H9 (cell line): ENCODE results near the gene TRERF1. TPM values are rescaled to one million over a fixed set of nuclear protein-coding genes. Genes with fewer than 3 reads are reported as not detected.

Experiments
- DNase-seq: peaks from one replicate; pipeline ENCODE4 v3.0.0-alpha.2; 2017
- H2AFZ ChIP-seq: one replicate; pipeline ENCODE4 v1.6.1; 2013; ENCODE audit warnings: mild to moderate bottlenecking, low read length, control low read depth, moderate library complexity
- H2AK5ac ChIP-seq: 2 replicates; pipeline ENCODE4 v1.6.1; 2013; ENCODE audit warnings: low read length, control low read depth, mixed read lengths; ENCODE audit not compliant: insufficient read length
- H2BK120ac ChIP-seq: one replicate; pipeline ENCODE4 v1.6.1; 2013; ENCODE audit warnings: low read depth, mild to moderate bottlenecking, low read length, control low read depth, inconsistent platforms; ENCODE audit not compliant: poor library complexity, severe bottlenecking
- H2BK12ac ChIP-seq: 2 replicates; pipeline ENCODE4 v1.6.1; 2013; ENCODE audit warnings: low read length, control low read depth, mixed read lengths, low read depth; ENCODE audit not compliant: insufficient read length
- H2BK15ac ChIP-seq: 2 replicates; pipeline ENCODE4 v1.6.1; 2013; ENCODE audit warnings: low read depth, low read length, control low read depth
- H2BK20ac ChIP-seq: one replicate; pipeline ENCODE4 v1.6.1; 2013; ENCODE audit warnings: low read depth, mild to moderate bottlenecking, low read length, control low read depth, inconsistent platforms; ENCODE audit not compliant: poor library complexity, severe bottlenecking
- H2BK5ac ChIP-seq: 2 replicates; pipeline ENCODE4 v1.6.1; 2013; ENCODE audit warnings: low read length, control low read depth, mixed read lengths; ENCODE audit not compliant: insufficient read length
- H3K14ac ChIP-seq: 2 replicates; pipeline ENCODE4 v1.6.1; 2013; ENCODE audit warnings: low read length, control low read depth; ENCODE audit not compliant: insufficient read depth
- H3K18ac ChIP-seq: 2 replicates; pipeline ENCODE4 v1.6.1; 2013; ENCODE audit warnings: low read depth, mild to moderate bottlenecking, mixed read lengths, low read length, control low read depth; ENCODE audit not compliant: insufficient read length
- H3K23ac ChIP-seq: 2 replicates; pipeline ENCODE4 v1.6.1; 2013; ENCODE audit warnings: low read length, control low read depth, mixed read lengths, low read depth; ENCODE audit not compliant: insufficient read length
- H3K23me2 ChIP-seq: 2 replicates; pipeline ENCODE4 v1.6.1; 2013; ENCODE audit warnings: low read depth, mild to moderate bottlenecking, mixed read lengths, low read length, control low read depth; ENCODE audit not compliant: insufficient read length, poor library complexity, severe bottlenecking
- H3K27ac ChIP-seq: 2 replicates; pipeline ENCODE4 v1.5.1; 2013; ENCODE audit warnings: low read length, control low read depth, mixed read lengths, low read depth; ENCODE audit not compliant: insufficient read length
- H3K27me3 ChIP-seq: 2 replicates; pipeline ENCODE4 v1.6.1; 2013; ENCODE audit warnings: low read length, control low read depth, inconsistent platforms; ENCODE audit not compliant: insufficient read depth
- H3K4ac ChIP-seq: 2 replicates; pipeline ENCODE4 v1.6.1; 2013; ENCODE audit warnings: low read depth, mild to moderate bottlenecking, control low read depth, inconsistent platforms, low read length, moderate library complexity
- H3K4me1 ChIP-seq: 2 replicates; pipeline ENCODE4 v1.6.1; 2013; ENCODE audit warnings: low read length, control low read depth, inconsistent platforms; ENCODE audit not compliant: insufficient read depth
- H3K4me2 ChIP-seq: 2 replicates; pipeline ENCODE4 v1.6.1; 2013; ENCODE audit warnings: low read length, control low read depth, mixed read lengths; ENCODE audit not compliant: insufficient read length, insufficient read depth
- H3K56ac ChIP-seq: 2 replicates; pipeline ENCODE4 v1.6.1; 2013; ENCODE audit warnings: low read depth, mild to moderate bottlenecking, mixed read lengths, low read length, control low read depth; ENCODE audit not compliant: insufficient read length
- H3K79me1 ChIP-seq: 2 replicates; pipeline ENCODE4 v1.6.1; 2013; ENCODE audit warnings: low read depth, mild to moderate bottlenecking, moderate library complexity, low read length, control low read depth, inconsistent platforms; ENCODE audit not compliant: insufficient read depth, poor library complexity, severe bottlenecking
- H3K79me2 ChIP-seq: 2 replicates; pipeline ENCODE4 v1.6.1; 2013; ENCODE audit warnings: low read length, control low read depth, inconsistent platforms; ENCODE audit not compliant: insufficient read depth
- H3K9ac ChIP-seq: 2 replicates; pipeline ENCODE4 v1.6.1; 2013; ENCODE audit warnings: low read length, control low read depth, mixed read lengths; ENCODE audit not compliant: insufficient read length; ENCODE audit errors: extremely low read depth
- H3K9me3 ChIP-seq: one replicate; pipeline ENCODE4 v1.6.1; 2013; ENCODE audit warnings: low read depth, low read length, inconsistent platforms; ENCODE audit not compliant: control insufficient read depth
- H3T11ph ChIP-seq: one replicate; pipeline ENCODE4 v1.6.1; 2013; ENCODE audit warnings: mild to moderate bottlenecking, low read length, control low read depth, inconsistent platforms
- H4K20me1 ChIP-seq: one replicate; pipeline ENCODE4 v1.6.1; 2013; ENCODE audit not compliant: control insufficient read depth, insufficient read length, insufficient read depth
- H4K5ac ChIP-seq: 2 replicates; pipeline ENCODE4 v1.6.1; 2013; ENCODE audit warnings: low read depth, mild to moderate bottlenecking, mixed read lengths, low read length, control low read depth; ENCODE audit not compliant: insufficient read length
- H4K8ac ChIP-seq: replicated peaks from 2 replicates; pipeline ENCODE4 v1.6.1; 2013; ENCODE audit warnings: low read length, control low read depth, mixed read lengths, low read depth; ENCODE audit not compliant: insufficient read length
- H4K91ac ChIP-seq: 2 replicates; pipeline ENCODE4 v1.6.1; 2013; ENCODE audit warnings: low read depth, mild to moderate bottlenecking, moderate library complexity, mixed read lengths, low read length, control low read depth; ENCODE audit not compliant: insufficient read length
- H3K27ac Mint-ChIP-seq, 3 experiments: 2 replicates in 2 of 3; 3 replicates in 1 of 3; pipeline ENCODE4 v1.8.0; 2020 to 2021; ENCODE audit warnings: mixed read lengths in 3 of 3, mild to moderate bottlenecking in 1 of 3, moderate library complexity in 1 of 3
- H3K27me3 Mint-ChIP-seq: 2 replicates; pipeline ENCODE4 v1.8.0; 2021; ENCODE audit warnings: low read depth, mild to moderate bottlenecking, moderate library complexity, mixed read lengths
- H3K36me3 Mint-ChIP-seq, 3 experiments: 2 replicates in 2 of 3; 3 replicates in 1 of 3; pipeline ENCODE4 v1.8.0; 2020 to 2021; ENCODE audit warnings: low read depth in 3 of 3, mixed read lengths in 3 of 3; ENCODE audit not compliant: insufficient read depth in 1 of 3
- H3K4me1 Mint-ChIP-seq, 2 experiments: 2 replicates each; pipeline ENCODE4 v1.8.0; 2020; ENCODE audit warnings: mixed read lengths in 2 of 2
- H3K4me3 Mint-ChIP-seq, 2 experiments: 2 replicates in 1 of 2; 3 replicates in 1 of 2; pipeline ENCODE4 v1.8.0; 2020 to 2021; ENCODE audit warnings: mild to moderate bottlenecking in 2 of 2, mixed read lengths in 2 of 2, moderate library complexity in 1 of 2
- H3K9me3 Mint-ChIP-seq, 2 experiments: 2 replicates in 1 of 2; 3 replicates in 1 of 2; pipeline ENCODE4 v1.8.0; 2020; ENCODE audit warnings: mild to moderate bottlenecking in 2 of 2, mixed read lengths in 2 of 2, moderate library complexity in 1 of 2
- CTCF ChIP-seq: fragments of 200-600 bp; sonication (generic); conservative IDR thresholded peaks from 3 replicates; pipeline ENCODE4 v1.8.0; 2021; ENCODE audit warnings: antibody characterized with exemption, mild to moderate bottlenecking
- WGBS: extraction: QIAGEN DNeasy Blood & Tissue Kit; methylation state at CpG from one replicate; pipeline ENCODE4 v1.1.7; 2013; ENCODE audit warnings: missing lambda C conversion rate, low lambda C conversion rate, mixed read lengths; ENCODE audit not compliant: insufficient read length; ENCODE audit errors: extremely low coverage; 5-methylcytosine and 5-hydroxymethylcytosine counted together
- total RNA-seq: library from RNA; stranded (reverse); gene quantifications from 2 replicates; pipeline ENCODE4 v1.2.1, GENCODE V29; 2021

The TRERF1 gene
- total RNA-seq, 1 experiment from 2014 or later, result 19.7 TPM

- H3K23me2 ChIP-seq, result no peaks in the 10 kb centered on the region
- no peak overlapping the region for H4K5ac ChIP-seq
- H3K4me1 Mint-ChIP-seq, result peaks cover 4 to 9% of the 10 kb centered on the region in 2 experiments
- no peak overlapping the region for H2AK5ac ChIP-seq
- no peaks in the 10 kb centered on the region for H3K79me2 ChIP-seq
- no peak overlapping the region for H3K4ac ChIP-seq
- no peak overlapping the region for H3K4me2 ChIP-seq
- TF ChIP-seq CTCF, result no peak
- H3K27me3 ChIP-seq, result no peaks in the 10 kb centered on the region
- H2BK12ac ChIP-seq, result no peak overlapping the region
- H3K4me3 Mint-ChIP-seq, result no peak overlapping the region
- no peak overlapping the region for H2BK120ac ChIP-seq
- H3K27me3 Mint-ChIP-seq, result peaks cover 3% of the 10 kb centered on the region; the same call in 1 of the 2 replicates
- no peak overlapping the region for H3K14ac ChIP-seq
- H3K27ac ChIP-seq, result no peak overlapping the region
- H3K9me3 ChIP-seq, result no peaks in the 10 kb centered on the region
- H3K56ac ChIP-seq, result no peak overlapping the region
- no peaks in the 10 kb centered on the region for H3K79me1 ChIP-seq
- H3K4me1 ChIP-seq, result no peaks in the 10 kb centered on the region
- H4K8ac ChIP-seq, result no peak overlapping the region
- no peak overlapping the region for H2BK5ac ChIP-seq
- H4K91ac ChIP-seq, result no peak overlapping the region
- no peak overlapping the region for H2BK20ac ChIP-seq
- H3K9me3 Mint-ChIP-seq, result no peaks in the 10 kb centered on the region
- no peak overlapping the region for H3K27ac Mint-ChIP-seq
- DNase-seq, result no peak
- no peak overlapping the region for H3K23ac ChIP-seq
- H3K9ac ChIP-seq, result no peak overlapping the region
- no peak overlapping the region for H3K18ac ChIP-seq
- H4K20me1 ChIP-seq, result no peaks in the 10 kb centered on the region
- H3T11ph ChIP-seq, result no peak overlapping the region
- H3K36me3 Mint-ChIP-seq, result peaks cover under 1 to 3% (median 2%) of the 10 kb centered on the region in 3 experiments; a peak in 3 of 7 replicates
- no peak overlapping the region for H2BK15ac ChIP-seq
- no CpG with 5 or more reads among the region's 5 CpGs for WGBS
- H2AFZ ChIP-seq, result no peak overlapping the region
These were observed 252.4 kb downstream of the TRERF1 start for GRCh38 chr6:42199106-42199981.
